ENCODE results near the gene ITFG2.
"Not testable (repeated sequence)": the region's sequence is repeated elsewhere in the genome, so short reads cannot be mapped to it uniquely, and the experiment has no call there.

ITFG2 gene

DNA sequence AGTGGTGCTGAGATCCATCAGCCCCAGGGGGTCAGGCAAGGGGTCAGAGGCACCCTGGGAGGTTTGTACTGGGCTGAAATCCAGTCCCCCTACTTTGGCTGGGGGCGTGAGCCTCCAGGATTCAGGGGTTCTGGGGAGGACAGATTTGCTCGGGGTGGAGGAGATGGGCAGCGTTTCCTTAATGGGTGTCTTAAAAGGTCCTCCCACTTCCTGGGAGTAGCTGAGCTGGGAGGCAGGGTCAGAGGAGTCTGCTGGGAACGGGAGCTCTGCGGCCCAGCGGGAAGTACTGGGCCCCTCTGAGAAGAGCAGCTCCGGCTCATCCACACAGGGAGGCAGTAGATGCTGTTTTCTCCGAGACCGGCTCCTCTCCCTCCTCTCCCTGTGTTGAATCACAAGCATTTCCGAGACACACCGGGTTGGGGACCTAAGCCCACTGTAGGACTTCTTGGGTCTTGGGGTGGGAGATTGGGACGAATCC, 46.5 kb downstream of the ITFG2 start:
- no peak overlapping the region for H3K4me2 ChIP-seq (ENCODE audit: low read length, poor library complexity, severe bottlenecking)
- no peaks in the 10 kb centered on the region for H3K4me1 ChIP-seq (ENCODE audit: control insufficient read depth, insufficient read depth, low read depth, low read length)
- H3K4ac ChIP-seq (ENCODE audit: low read depth in 1 of 2, low read length in 2 of 2): no peak overlapping the region
- no peak overlapping the region for H3K14ac ChIP-seq (ENCODE audit: low read length in 2 of 2)
- no peak overlapping the region for H4K8ac ChIP-seq (ENCODE audit: low read length)
- H2BK15ac ChIP-seq (ENCODE audit: low read depth, poor library complexity, severe bottlenecking): no peak overlapping the region
- peaks cover 15 to 19% of the 10 kb centered on the region in 2 experiments for H3K36me3 ChIP-seq (ENCODE audit: control insufficient read depth in 1 of 2, insufficient read depth in 2 of 2, low read depth in 1 of 2, low read length in 2 of 2)
- no peak overlapping the region for H2BK120ac ChIP-seq (ENCODE audit: low read depth, low read length)
- no peak overlapping the region for H3K9ac ChIP-seq (ENCODE audit: low read length)
- no peak overlapping the region for H2AFZ ChIP-seq (ENCODE audit: low read depth, low read length)
- H3K79me1 ChIP-seq (replicated peaks; ENCODE audit: low read length, poor library complexity, severe bottlenecking): no peaks in the 10 kb centered on the region
- H3K9me3 ChIP-seq (ENCODE audit: control insufficient read depth, low read length): no peaks in the 10 kb centered on the region
- no peak overlapping the region for H3K23ac ChIP-seq (ENCODE audit: low read length in 2 of 2)
- DNase-seq: no peak
- WGBS: 93% methylated on average over 11 of the region's 12 CpGs
- H3K27me3 ChIP-seq (ENCODE audit: control insufficient read depth in 1 of 2, insufficient read depth in 1 of 2, low read length in 2 of 2): no peaks in the 10 kb centered on the region
- no peak overlapping the region for H2BK5ac ChIP-seq (ENCODE audit: low read depth, low read length, poor library complexity, severe bottlenecking)
- H3K18ac ChIP-seq (ENCODE audit: low read depth in 1 of 2, low read length in 2 of 2): no peak overlapping the region
- no peak overlapping the region for H3K4me3 ChIP-seq (ENCODE audit: insufficient read depth in 1 of 2, low read depth in 1 of 2, low read length in 2 of 2)
- H2BK12ac ChIP-seq (ENCODE audit: low read length in 2 of 2): no peak overlapping the region
- no peak overlapping the region for H3K27ac ChIP-seq (ENCODE audit: low read length, poor library complexity, severe bottlenecking)
- no peak overlapping the region for H2AK5ac ChIP-seq (ENCODE audit: low read length, severe bottlenecking)
- no peak overlapping the region for H4K91ac ChIP-seq (ENCODE audit: low read length)

DNA sequence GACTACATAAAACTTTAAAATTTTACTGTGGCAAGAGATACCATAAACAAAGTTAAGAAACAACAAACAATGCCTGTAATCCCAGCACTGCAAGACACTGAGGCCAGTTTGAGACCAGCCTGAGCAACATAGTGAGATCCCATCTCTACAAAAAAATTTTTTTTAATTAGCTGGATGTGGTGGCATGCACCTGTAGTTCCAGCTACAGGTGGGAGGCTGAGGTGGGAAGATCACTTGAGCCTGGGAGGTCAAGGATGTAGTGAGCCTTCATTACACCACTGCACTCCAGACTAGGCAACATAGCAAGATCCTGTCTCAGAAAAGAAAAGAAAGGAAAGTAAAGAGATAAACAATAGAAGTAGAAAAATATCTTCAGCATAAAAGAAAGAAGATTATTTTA, 47.7 kb downstream of the ITFG2 start:
- Histone ChIP-seq H2AK5ac (ENCODE audit: low read length, severe bottlenecking) (no peak overlapping the region), H3K4me3 (ENCODE audit: insufficient read depth in 1 of 2, low read depth in 1 of 2, low read length in 2 of 2) (no peak overlapping the region), H3K9me3 (ENCODE audit: control insufficient read depth, low read length) (no peaks in the 10 kb centered on the region), H3K18ac (ENCODE audit: low read depth in 1 of 2, low read length in 2 of 2) (no peak overlapping the region), H2BK12ac (ENCODE audit: low read length in 2 of 2) (no peak overlapping the region), H3K14ac (ENCODE audit: low read length in 2 of 2) (no peak overlapping the region), H3K36me3 (ENCODE audit: control insufficient read depth in 1 of 2, insufficient read depth in 2 of 2, low read depth in 1 of 2, low read length in 2 of 2) (peaks cover 26 to 29% of the 10 kb centered on the region in 2 experiments), H2BK120ac (ENCODE audit: low read depth, low read length) (no peak overlapping the region), H2BK15ac (ENCODE audit: low read depth, poor library complexity, severe bottlenecking) (no peak overlapping the region), H3K79me1 (replicated peaks; ENCODE audit: low read length, poor library complexity, severe bottlenecking) (peaks cover 1% of the 10 kb centered on the region), H3K9ac (ENCODE audit: low read length) (no peak overlapping the region), H2BK5ac (ENCODE audit: low read depth, low read length, poor library complexity, severe bottlenecking) (no peak overlapping the region), H4K8ac (ENCODE audit: low read length) (no peak overlapping the region), H3K4me2 (ENCODE audit: low read length, poor library complexity, severe bottlenecking) (no peak overlapping the region), H3K4me1 (ENCODE audit: control insufficient read depth, insufficient read depth, low read depth, low read length) (no peaks in the 10 kb centered on the region), H2AFZ (ENCODE audit: low read depth, low read length) (no peak overlapping the region), H4K91ac (ENCODE audit: low read length) (no peak overlapping the region), H3K27ac (ENCODE audit: low read length, poor library complexity, severe bottlenecking) (no peak overlapping the region), H3K4ac (ENCODE audit: low read depth in 1 of 2, low read length in 2 of 2) (no peak overlapping the region), H3K27me3 (ENCODE audit: control insufficient read depth in 1 of 2, insufficient read depth in 1 of 2, low read length in 2 of 2) (no peaks in the 10 kb centered on the region), H3K23ac (ENCODE audit: low read length in 2 of 2) (no peak overlapping the region)
- DNase-seq: no peak

DNA sequence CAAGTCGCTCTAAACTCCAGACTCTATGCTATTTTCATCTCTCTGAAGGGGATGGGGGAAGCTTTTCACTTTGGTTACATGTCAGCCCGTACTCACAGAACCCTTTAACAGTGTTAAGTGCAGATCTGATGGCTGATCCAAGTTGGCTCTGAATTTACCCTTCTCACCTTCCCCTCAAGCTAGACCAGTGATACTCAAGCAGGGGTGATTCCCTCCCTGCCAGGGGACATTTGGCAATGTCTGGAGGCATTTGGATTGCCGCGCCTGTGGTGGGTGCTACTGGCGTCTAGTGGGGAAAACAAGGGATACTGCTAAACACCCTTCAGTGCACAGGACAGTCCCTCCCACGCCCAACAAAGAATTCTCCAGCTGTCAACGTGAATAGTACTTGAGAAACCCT, 50.4 kb downstream of the ITFG2 start:
- Histone ChIP-seq H4K91ac (ENCODE audit: low read length) (no peak overlapping the region), H3K18ac (ENCODE audit: low read depth in 1 of 2, low read length in 2 of 2) (no peak overlapping the region), H2BK120ac (ENCODE audit: low read depth, low read length) (no peak overlapping the region), H2AFZ (ENCODE audit: low read depth, low read length) (no peak overlapping the region), H3K9ac (ENCODE audit: low read length) (no peak overlapping the region), H3K27ac (ENCODE audit: low read length, poor library complexity, severe bottlenecking) (no peak overlapping the region), H3K36me3 (ENCODE audit: control insufficient read depth in 1 of 2, insufficient read depth in 2 of 2, low read depth in 1 of 2, low read length in 2 of 2) (peaks cover 27 to 39% of the 10 kb centered on the region in 2 experiments), H3K4me1 (ENCODE audit: control insufficient read depth, insufficient read depth, low read depth, low read length) (no peaks in the 10 kb centered on the region), H3K4me3 (ENCODE audit: insufficient read depth in 1 of 2, low read depth in 1 of 2, low read length in 2 of 2) (no peak overlapping the region), H4K8ac (ENCODE audit: low read length) (no peak overlapping the region), H2AK5ac (ENCODE audit: low read length, severe bottlenecking) (no peak overlapping the region), H2BK12ac (ENCODE audit: low read length in 2 of 2) (no peak overlapping the region), H2BK15ac (ENCODE audit: low read depth, poor library complexity, severe bottlenecking) (no peak overlapping the region), H3K23ac (ENCODE audit: low read length in 2 of 2) (no peak overlapping the region), H3K14ac (ENCODE audit: low read length in 2 of 2) (no peak overlapping the region), H3K4ac (ENCODE audit: low read depth in 1 of 2, low read length in 2 of 2) (no peak overlapping the region), H3K9me3 (ENCODE audit: control insufficient read depth, low read length) (no peaks in the 10 kb centered on the region), H3K79me1 (replicated peaks; ENCODE audit: low read length, poor library complexity, severe bottlenecking) (peaks cover 2% of the 10 kb centered on the region), H3K27me3 (ENCODE audit: control insufficient read depth in 1 of 2, insufficient read depth in 1 of 2, low read length in 2 of 2) (no peaks in the 10 kb centered on the region), H3K4me2 (ENCODE audit: low read length, poor library complexity, severe bottlenecking) (no peak overlapping the region), H2BK5ac (ENCODE audit: low read depth, low read length, poor library complexity, severe bottlenecking) (no peak overlapping the region)
- DNase-seq: no peak
- 94% methylated on average over 7 of the region's 7 CpGs for WGBS

DNA sequence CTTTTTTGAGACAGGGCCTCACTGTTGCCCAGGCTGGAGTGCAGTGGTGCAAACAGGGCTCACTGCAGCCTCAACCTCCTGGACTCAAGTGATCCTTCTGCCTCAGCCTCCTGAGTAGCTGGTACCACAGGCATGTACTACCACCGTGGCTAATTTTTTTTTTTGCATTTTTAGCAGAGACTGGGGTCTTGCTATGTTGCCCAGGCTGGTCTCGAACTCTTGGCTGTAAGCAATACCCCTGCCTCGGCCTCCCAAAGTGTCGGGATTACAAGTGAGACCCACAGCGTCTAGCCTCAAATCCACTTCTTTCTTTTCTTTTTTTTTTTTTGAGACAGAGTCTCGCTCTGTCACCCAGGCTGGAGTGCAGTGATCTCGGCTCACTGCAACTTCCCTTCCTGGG, 50.9 kb downstream of the ITFG2 start:
- not testable (repeated sequence) for H2AFZ ChIP-seq (ENCODE audit: low read depth, low read length); H3K23ac ChIP-seq (ENCODE audit: low read length in 2 of 2); H3K9ac ChIP-seq (ENCODE audit: low read length); H3K79me1 ChIP-seq (replicated peaks; ENCODE audit: low read length, poor library complexity, severe bottlenecking); H2BK120ac ChIP-seq (ENCODE audit: low read depth, low read length); H3K4me2 ChIP-seq (ENCODE audit: low read length, poor library complexity, severe bottlenecking); DNase-seq; H2AK5ac ChIP-seq (ENCODE audit: low read length, severe bottlenecking); H4K8ac ChIP-seq (ENCODE audit: low read length); H4K91ac ChIP-seq (ENCODE audit: low read length); H2BK12ac ChIP-seq (ENCODE audit: low read length in 2 of 2); H3K27ac ChIP-seq (ENCODE audit: low read length, poor library complexity, severe bottlenecking); H2BK5ac ChIP-seq (ENCODE audit: low read depth, low read length, poor library complexity, severe bottlenecking); H3K4me1 ChIP-seq (ENCODE audit: control insufficient read depth, insufficient read depth, low read depth, low read length); H3K27me3 ChIP-seq (ENCODE audit: control insufficient read depth in 1 of 2, insufficient read depth in 1 of 2, low read length in 2 of 2); H3K4ac ChIP-seq (ENCODE audit: low read depth in 1 of 2, low read length in 2 of 2); H3K9me3 ChIP-seq (ENCODE audit: control insufficient read depth, low read length); H3K4me3 ChIP-seq (ENCODE audit: insufficient read depth in 1 of 2, low read depth in 1 of 2, low read length in 2 of 2); H2BK15ac ChIP-seq (ENCODE audit: low read depth, poor library complexity, severe bottlenecking); H3K14ac ChIP-seq (ENCODE audit: low read length in 2 of 2); H3K18ac ChIP-seq (ENCODE audit: low read depth in 1 of 2, low read length in 2 of 2)
- peaks cover 25 to 40% of the 10 kb centered on the region in 2 experiments for H3K36me3 ChIP-seq (ENCODE audit: control insufficient read depth in 1 of 2, insufficient read depth in 2 of 2, low read depth in 1 of 2, low read length in 2 of 2)
- 96% methylated on average over 7 of the region's 7 CpGs for WGBS

All from mesenchymal stem cell (in vitro differentiated cells and primary cell).